ENCODE results near the gene SRRM2.
A peak's percentile ranks its signal among the peaks of the same experiment; 100 is the strongest.

The SRRM2 gene

GRCh38 chr16:2765462-2766404, 13.3 kb downstream of the SRRM2 start:
- DNase-seq, result no peak

GRCh38 chr16:2766430-2767139, 14.1 kb downstream of the SRRM2 start:
- no peak for DNase-seq

GRCh38 chr16:2767140-2767731, 14.8 kb downstream of the SRRM2 start:
- no peak for DNase-seq

GRCh38 chr16:2767891-2768290, 15.5 kb downstream of the SRRM2 start:
- DNase-seq, result no peak

GRCh38 chr16:2768403-2769089, 16.1 kb downstream of the SRRM2 start:
- no peak for DNase-seq

- no peak for DNase-seq
Observed at GRCh38 chr16:2769100-2769529, 16.7 kb downstream of the SRRM2 start.

- no peak for DNase-seq
Observed at GRCh38 chr16:2769675-2770056, 17.2 kb downstream of the SRRM2 start.

GRCh38 chr16:2770057-2770951, 17.9 kb downstream of the SRRM2 start:
- DNase-seq, result no peak

- no peak for DNase-seq
Observed at GRCh38 chr16:2771496-2772402, 19.3 kb downstream of the SRRM2 start.

GRCh38 chr16:2773188-2773968, 20.9 kb downstream of the SRRM2 start:
- no peak for DNase-seq

GRCh38 chr16:2774161-2774891, 21.9 kb downstream of the SRRM2 start:
- no peak for DNase-seq

GRCh38 chr16:2775131-2775716, 22.8 kb downstream of the SRRM2 start:
- no peak for DNase-seq

GRCh38 chr16:2775765-2776499, 23.5 kb downstream of the SRRM2 start:
- no peak for DNase-seq

GRCh38 chr16:2776500-2777139, 24.2 kb downstream of the SRRM2 start:
- DNase-seq, result no peak

GRCh38 chr16:2777231-2777902, 24.9 kb downstream of the SRRM2 start, which contains the start of gene ELOB:
Gene ELOB (minus strand): TSS chr16:2777280. CDS start chr16:2777239, 41 bp downstream.
- peak; percentile 87 for DNase-seq

GRCh38 chr16:2777903-2778629, 25.6 kb downstream of the SRRM2 start:
- peak; percentile 39 for DNase-seq
